G401 (cell line): ENCODE results near the gene SLC37A1. TPM values are rescaled to one million over a fixed set of nuclear protein-coding genes. Genes with fewer than 3 reads are reported as not detected.

Experiments used
- DNase-seq: peaks from one replicate; pipeline ENCODE4 v3.0.0-alpha.2; 2015; ENCODE audit warnings: low spot score
- in situ Hi-C: cut with HindIII; loops from 2 replicates; pipeline ENCODE4 v1.10.0; 2016; ENCODE audit warnings: low sequenced_read_pairs, mixed read lengths
- total RNA-seq: library from RNA; depleted of rRNA; stranded (reverse); fragments of >200 nt; shearing (Covaris generic); gene quantifications from 2 replicates; pipeline ENCODE4 v1.2.3, GENCODE V29; 2014

Gene SLC37A1
- total RNA-seq, 1 experiment from 2014 or later = 0.37 TPM

DNA sequence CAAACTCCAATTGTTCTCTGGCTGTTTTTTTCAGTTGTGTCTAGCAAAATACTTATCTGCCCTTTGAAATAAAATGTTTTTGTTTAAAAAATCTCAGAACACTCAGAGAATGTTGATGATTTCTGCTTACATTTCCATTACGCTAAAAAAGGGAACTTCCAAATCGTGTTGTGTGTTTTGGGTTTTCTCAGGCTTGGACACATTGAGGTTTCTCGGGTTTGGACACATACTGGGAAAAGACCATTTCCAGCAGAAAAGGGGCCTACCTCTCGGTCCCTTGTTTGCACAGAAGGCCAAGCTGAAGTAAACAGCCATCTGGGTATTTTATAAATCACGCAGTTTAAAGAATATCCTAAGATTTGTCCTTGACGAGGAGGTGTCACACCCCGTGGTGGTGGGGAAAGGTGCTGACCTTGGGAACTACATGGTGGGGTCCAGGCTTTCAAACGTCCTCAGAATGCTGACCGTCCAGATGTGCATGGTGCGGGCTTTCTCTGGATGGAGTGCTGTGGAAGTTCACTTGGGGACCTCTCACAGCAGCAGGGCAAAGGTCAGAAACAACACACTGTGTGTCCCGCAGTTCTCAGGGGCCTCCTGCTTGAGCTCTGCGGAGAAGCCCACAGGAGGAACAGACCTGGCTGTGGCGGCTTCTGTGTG lies 67.8 kb downstream of the SLC37A1 start:
- no peak for DNase-seq
- in situ Hi-C loops = no loop called here

DNA sequence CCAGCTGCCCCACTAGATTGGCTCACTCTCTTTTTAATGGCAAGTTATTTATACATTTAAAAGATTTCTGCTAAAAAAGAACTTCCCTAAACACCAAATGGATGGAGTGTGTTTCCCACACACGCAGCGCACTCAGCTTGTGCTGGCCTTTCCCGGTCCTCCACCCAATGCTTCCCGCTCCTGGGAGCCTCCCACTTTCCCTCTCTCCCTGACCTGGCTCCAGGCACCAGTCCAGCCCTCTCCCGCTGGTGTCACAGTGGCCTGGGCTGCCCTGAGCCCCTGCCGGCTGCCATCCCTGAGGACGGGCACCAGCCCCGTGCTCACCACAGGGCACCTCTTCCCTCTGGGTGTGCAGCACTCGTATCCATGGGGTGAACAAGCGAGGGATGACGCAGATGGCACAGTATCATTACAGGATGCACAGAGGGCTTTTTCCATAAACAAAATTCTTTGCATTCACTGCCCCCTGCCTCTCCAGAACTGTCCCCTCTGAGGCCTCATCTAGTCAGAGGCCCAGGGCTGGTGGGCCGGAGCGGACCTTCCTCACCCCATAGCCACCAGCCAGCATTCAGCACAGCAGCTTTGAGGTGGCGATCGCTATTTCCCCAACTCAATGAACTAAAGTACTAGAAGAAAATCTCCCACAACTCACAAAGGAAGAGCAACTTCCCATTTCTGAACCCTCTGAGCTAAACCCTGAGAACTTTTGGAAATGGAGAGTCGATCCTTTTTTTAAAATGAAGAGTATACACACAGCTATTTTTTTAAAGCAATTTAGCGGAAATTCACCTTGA lies 68.5 kb downstream of the SLC37A1 start:
- no peak for DNase-seq
- in situ Hi-C loops = no loop called here

DNA sequence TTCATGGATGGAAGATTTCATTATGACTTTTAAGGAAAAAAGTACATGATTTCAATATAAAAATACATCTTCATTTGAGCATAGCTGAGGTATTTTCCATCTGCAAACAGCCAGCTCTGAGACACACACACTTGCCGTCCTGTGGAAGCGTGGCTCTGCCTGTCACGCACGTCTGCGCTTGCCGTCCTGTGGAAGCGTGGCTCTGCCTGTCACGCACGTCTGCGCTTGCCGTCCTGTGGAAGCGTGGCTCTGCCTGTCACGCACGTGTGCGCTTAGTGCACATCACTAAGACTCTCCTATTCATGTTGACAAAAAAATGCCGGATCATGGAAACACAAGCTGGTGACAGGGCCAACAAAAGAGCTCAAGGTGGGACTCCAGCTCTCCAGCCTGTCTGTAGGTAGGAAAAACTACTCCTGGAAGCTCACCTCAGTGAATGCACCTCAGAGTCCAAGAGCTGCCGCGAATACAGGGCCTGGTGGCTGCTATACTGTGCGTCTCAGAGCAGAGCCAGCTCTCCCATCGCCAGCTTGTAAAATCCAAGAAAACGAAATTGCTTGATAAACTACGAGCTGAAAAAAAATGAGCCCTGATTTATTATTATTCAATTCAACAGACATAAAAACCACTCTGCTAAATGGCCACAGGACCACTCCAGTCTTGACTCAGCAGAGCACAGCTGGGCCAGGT lies 69.3 kb downstream of the SLC37A1 start:
- no peak for DNase-seq
- in situ Hi-C loops = no loop called here

DNA sequence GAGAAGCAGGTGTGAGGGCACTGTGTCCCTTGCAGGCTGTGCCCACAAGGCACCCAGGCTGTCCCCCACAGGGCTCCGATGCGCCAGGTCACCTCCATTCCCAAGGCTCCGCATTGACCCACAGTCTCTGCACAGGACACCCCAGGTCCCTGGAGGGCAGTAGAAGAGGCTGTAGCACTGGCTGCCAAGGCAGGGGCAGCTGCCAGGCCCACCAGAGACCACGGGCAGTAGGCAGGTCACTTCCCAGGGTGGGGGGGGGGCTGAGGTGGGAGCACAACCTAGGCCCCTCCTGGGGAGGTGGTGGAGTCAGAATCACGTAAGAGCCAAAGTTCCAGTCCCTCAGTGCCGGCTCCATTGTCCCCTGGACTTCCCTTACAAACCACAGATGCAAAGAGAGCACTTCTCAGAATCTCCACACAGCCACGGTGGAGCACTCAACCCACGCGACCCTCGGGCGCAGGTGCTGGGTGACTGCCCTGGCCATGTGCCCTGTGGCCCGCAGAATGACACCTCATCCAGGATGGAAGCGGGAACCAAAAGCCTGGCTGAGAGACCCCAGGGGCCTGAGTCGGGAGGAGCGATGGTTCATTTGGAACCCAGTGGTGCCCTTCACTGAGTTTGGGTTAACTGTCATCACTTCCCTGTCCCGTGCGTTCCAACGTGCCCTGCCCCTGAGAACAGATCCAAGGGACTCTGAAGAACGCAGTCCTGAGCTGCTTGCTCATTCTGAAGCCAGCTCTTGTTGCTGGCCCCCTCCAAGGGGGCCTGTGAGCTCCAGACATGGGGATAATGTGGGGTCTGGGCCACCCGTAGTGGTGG lies 70.0 kb downstream of the SLC37A1 start:
- in situ Hi-C loops = no loop called here
- DNase-seq = no peak

DNA sequence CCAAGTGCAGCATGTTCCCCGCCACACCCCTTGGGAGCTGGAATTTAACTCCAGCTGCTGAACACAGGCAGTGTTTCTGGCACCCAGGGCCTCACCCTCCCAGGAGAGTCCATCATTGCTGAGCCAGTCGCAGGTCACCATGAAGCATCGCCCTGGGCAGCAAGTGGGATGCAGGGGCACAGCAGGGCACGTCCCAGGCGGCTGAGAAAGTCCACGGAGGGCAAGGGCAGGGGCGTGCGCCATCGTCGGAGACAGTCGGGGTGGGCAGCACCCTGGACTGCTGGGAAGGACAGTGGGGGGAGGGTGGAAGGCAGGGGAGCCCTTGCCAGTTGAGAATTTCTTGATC lies 70.6 kb downstream of the SLC37A1 start:
- DNase-seq = no peak
- in situ Hi-C loops = no loop called here

DNA sequence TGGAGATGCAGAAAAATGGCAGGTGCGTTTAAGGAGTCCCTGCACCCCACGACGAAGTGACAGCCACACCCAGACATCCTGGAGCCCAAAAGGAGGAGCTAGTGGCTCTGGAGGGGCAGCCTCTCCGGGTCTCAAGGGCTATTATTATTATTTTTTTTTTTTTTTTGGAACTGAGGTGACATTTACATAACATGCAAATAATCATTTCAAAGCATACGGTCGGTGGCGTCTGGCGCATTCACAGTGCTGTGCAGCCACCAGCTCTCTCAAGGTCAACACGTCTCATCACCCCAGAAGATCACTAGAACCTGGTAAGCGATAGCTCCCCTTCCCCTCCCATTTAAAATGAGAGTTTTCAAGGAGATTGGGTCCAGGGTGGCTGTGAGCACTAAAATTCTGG lies 72.2 kb downstream of the SLC37A1 start:
- DNase-seq = no peak
- in situ Hi-C loops = no loop called here

DNA sequence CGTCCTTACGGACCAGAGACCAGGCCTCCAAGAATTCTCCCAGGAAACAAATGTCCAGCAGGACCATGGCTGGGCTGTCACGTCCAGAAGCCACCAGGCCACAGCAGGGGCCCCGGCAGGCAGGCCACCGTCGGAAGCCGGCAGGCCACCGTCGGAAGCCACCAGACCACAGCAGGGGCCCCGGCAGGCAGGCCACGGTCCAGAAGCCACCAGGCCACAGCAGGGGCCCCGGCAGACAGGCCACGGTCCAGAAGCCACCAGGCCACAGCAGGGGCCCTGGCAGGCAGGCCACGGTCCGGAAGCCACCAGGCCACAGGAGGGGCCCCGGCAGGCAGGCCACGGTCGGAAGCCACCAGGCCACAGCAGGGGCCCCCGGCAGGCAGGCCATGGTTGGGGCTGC lies 72.8 kb downstream of the SLC37A1 start:
- in situ Hi-C loops = no loop called here
- DNase-seq = no peak

DNA sequence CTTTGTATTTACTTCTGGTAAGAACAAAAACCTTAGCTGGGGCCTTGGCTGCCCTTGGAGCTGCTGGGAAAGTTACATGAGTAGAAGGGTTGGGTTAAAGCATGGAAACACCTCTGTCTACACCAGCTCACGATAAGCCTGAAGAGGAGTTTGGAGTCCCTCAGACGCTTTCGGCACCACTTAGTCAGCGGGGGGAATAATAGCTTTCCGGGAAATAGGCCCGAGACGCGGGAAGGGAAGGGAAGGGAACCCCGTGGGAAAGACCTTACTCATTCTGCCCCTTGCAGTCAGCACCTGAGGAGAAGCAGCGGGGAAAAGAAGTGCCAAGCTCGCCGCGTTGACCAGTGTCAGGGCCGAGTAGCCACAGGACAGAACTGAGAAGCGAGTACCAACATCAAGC lies 73.4 kb downstream of the SLC37A1 start:
- in situ Hi-C loops = no loop called here

DNA sequence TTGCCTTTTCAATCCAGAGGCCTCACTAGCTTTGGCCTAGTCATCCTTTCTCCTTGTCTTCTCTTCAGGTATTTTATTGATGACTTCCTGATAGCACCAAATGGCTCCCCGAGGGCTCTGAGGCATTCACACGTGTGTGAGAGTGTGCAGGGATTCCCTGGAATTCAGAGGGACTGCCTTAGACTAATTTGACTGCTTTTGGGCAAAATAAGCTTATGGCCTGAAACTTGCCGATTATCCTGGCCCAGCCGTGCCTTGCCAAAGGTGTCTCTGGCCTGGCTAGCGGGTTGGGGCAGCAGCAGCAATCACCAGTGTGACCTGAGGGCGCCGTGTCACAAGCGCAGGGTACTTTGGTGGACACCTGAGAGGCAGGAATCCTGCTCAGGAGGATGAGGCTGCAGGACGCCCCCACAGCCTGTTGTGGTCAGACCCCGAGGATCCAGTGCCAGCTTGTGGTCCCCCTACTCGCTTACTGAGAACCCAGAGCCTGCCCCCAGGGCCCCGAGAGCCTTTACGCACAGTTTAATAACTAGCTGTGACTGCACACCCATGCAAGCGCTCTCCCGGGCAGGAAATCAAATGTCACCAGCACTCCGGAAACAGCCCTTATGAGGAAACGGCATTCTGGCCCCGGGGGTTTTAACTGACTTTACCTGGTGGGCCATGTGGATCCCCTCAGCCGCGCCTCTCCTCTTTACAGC lies 76.9 kb downstream of the SLC37A1 start:
- no peak for DNase-seq
- in situ Hi-C loops = loop anchor here (10.0 kb wide), 1 partner anchor 224 kb away; no protein-coding TSS in a partner anchor

More for the DNA sequence above, 73.4 kb downstream of the SLC37A1 start:
- no peak for DNase-seq

DNA sequence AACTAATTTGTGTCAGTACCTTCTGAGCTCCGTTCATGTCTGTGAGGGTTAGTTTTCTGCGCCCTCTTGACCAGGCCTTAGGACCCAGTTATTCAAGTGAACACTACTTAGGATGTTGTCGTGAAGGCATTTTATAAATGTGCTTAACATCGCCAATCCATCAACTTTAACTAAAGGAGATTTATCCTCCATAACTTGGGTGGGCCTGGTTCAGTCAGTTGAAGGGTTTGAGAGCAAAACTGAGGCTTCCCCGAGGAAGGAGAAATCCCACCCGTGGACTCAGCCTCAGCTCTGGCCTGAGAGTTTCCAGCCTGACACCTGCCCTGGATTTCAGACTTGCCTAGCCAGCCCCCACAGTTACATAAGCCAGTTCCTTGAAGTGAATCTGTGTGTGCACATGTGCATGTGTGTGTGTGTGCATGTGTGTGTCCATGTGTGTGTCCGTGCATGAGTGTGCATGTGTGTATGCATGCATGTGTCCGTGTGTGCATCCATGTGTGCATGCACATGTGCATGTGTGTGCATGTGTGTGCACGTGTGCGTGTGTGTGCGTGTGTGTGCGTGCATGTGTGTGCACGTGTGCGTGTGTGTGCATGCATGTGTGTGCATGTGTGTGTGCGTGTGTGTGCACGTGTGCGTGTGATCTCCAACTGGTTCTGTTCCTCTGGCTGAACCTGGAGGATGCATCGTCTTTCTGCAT lies 77.7 kb downstream of the SLC37A1 start:
- in situ Hi-C loops = loop anchor here (10.0 kb wide), 1 partner anchor 223 kb away; no protein-coding TSS in a partner anchor
- no peak for DNase-seq

DNA sequence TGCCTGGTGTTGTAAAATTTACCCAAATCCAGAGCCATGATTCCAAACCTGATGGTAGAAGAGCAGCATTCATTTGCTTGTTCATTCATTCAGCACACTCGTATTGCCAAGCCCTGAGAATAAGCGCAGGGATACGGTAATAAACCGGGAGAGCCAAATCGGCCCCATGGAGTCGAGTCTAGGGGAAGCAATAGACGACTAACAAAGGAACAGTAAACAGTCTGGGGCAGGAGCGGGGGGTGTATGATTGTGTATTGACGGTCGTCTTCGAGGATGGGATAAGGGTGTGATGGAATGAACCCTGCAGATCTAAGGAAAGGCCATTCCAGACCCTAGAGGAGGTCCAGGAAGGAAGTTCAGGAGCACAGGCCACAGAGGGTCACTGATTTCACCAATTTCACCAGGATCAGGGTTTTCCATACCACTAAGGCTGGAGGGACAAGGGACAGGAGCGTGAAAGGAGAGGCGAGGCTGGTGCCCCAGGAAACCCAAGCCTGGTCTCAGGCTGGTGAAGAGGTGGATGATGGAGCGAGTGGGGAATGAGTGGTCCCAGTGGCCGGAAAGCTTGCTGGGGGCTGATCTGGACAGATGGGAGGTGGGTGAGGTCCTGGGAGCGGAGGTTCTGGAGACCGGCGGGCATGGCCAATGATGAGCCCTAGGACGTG lies 78.6 kb downstream of the SLC37A1 start:
- in situ Hi-C loops = loop anchor here (10.0 kb wide), 1 partner anchor 223 kb away; no protein-coding TSS in a partner anchor
- DNase-seq = no peak

DNA sequence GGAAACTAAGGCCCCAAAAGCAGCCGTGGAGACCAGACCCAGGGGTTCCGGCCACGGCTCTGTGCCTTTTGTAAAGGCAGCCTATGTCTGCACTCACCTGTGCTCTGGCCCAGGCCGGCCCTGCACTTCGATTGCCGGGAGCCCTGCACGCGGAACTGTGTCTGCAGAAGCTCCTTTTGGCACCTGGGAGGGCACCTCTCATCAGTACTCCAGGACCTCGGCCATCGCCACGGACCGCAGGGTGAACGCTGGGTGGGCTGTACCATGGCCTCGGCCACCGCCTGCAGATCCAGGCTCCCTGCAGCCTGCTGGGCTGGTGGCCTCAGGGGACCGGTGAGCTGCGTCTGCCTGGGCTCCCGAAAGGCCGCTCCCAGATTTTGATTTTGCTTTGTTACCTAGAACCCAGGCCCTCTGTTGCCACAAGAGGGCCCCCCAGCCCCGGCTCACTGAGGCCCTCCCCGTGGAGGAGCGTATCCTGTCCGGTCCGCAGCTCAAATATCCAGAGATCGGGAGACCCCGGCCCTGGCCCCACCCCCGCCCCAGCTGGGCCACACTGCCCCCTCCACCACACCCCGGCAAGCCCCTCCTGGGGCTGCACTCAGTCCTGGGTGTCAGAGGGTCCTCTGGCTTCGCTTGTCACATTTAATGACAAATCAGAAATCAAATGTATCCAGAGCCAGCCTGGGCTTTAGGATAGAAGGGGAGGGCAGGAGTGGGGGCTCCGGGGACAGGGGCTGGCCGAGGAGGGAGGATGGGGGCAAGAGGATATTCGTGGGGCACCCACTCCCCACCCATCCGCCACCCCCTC lies 79.6 kb downstream of the SLC37A1 start:
- DNase-seq = peak; percentile 82
- in situ Hi-C loops = loop anchor here (10.0 kb wide), 1 partner anchor 222 kb away; no protein-coding TSS in a partner anchor

DNA sequence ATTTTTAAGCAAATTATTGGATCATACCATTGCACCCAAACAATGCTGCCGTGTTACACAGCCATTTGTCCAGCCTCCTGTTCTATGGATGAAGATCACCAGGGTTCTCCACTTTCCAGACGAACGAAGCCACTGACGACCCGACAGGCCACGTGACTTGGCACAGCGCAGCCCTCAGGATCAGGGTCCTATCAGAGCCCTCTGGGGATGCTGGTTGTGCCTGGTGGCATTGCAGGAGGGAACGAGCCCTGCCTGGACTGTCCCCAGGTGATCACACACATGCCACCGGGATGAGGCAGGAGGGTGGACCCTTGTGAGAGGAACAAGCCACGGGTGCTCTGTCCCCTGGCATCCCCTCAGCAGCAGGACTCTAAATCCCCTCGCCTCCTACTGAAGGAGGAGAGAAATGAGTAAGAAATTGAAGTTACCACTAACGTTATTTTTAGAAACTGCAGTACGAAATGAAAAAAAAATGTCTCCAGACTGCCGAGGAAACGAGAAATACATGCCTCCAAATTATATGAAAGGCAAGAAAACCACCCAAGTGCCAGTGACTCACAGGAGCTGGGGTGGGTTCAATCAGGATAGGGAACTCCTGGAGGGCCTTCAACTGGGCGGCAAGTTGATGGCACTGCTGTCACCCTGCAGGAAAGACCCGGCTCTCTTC lies 81.1 kb downstream of the SLC37A1 start:
- no peak for DNase-seq
- in situ Hi-C loops = loop anchor here (10.0 kb wide), 1 partner anchor 220 kb away; no protein-coding TSS in a partner anchor

DNA sequence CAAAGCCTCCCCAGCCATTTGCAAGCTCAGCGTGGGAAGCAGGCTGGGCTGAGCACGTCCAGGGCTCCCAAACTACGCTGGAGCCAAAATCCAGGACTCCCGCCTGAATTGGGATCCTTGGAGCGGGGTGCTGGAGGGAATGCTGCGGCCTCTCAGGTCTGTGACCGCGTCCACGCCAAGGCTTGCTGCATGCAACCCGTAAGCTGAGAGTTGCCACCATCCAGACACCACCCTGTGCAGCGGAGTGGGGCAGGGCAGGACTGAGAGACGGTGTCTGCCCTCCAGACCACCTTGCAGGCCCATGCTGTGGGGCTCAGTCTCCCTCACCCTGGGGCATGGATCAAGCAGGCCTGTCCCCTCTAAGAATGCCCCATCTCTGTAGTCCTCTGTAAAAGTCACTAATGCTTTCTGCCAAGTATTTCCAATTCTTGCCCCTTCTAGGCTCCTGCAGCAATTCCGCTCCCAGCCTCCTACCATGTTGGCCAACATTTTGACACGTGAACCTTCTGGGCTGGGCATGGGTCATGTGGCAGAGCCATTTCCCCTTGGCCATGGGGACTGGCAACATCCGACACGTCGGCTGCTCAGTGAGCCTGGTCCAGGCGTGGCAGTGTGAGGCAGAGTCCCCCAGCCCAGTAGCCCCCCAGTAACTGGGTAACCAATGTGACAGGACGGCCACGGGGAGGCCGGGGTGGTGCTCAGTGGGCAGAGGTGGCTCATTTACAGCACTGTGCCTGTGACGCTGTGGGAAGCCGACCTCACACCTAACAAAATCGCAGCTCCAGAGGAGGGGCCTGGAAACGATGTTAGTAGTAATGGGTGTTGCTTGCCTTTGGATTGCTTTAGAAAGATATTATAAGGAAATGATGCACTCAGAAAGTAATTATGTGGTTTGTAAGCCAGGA lies 81.9 kb downstream of the SLC37A1 start:
- in situ Hi-C loops = loop anchor here (10.0 kb wide), 1 partner anchor 219 kb away; no protein-coding TSS in a partner anchor
- peak; percentile 29 for DNase-seq

DNA sequence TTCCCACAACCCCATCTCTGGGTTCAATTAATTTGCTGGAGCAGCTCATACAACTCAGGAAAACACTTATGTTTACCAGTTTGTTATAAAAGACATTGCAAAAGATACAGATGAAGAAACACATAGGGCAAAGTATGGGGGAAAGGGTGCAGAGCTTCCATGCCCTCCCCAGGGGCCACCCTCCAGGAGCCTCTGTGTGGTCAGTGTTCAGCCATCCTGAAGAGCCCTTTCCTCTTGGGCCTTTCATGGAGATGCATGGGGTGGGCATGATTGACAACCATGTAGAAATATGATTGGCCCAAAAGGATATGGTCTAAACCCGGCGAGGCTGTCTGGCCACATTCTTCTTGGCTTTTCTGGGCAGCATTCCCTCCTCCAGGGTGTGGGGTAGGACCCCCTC lies 83.0 kb downstream of the SLC37A1 start:
- in situ Hi-C loops = loop anchor here (10.0 kb wide), 1 partner anchor 218 kb away; no protein-coding TSS in a partner anchor
- DNase-seq = no peak
